Adipocyte (in vitro differentiated cells): ENCODE measurements around the gene SHANK2.

Experiments used
- DNase-seq: peaks from one replicate; pipeline ENCODE4 v3.0.0-alpha.2; 2015; ENCODE audit warnings: low read depth
- H3K27me3 ChIP-seq: replicated peaks from 2 replicates; pipeline ENCODE4 v1.7.0; 2013; ENCODE audit warnings: mild to moderate bottlenecking, low read length, moderate library complexity; ENCODE audit not compliant: control insufficient read depth, insufficient read depth
- H3K36me3 ChIP-seq: 2 replicates; pipeline ENCODE4 v1.7.0; 2013; ENCODE audit warnings: low read length, mild to moderate bottlenecking, moderate library complexity; ENCODE audit not compliant: control insufficient read depth, insufficient read depth, severe bottlenecking
- H3K4me1 ChIP-seq: 2 replicates; pipeline ENCODE4 v1.7.0; 2013; ENCODE audit warnings: mild to moderate bottlenecking, low read length, moderate library complexity; ENCODE audit not compliant: control insufficient read depth, insufficient read depth
- H3K4me3 ChIP-seq: 2 replicates; pipeline ENCODE4 v1.7.0; 2013; ENCODE audit warnings: mild to moderate bottlenecking, low read length, moderate library complexity
- H3K9ac ChIP-seq: 2 replicates; pipeline ENCODE4 v1.7.0; 2013; ENCODE audit warnings: mild to moderate bottlenecking, low read length, moderate library complexity
- H3K9me3 ChIP-seq: 2 replicates; pipeline ENCODE4 v1.7.0; 2013; ENCODE audit warnings: mild to moderate bottlenecking, low read length, moderate library complexity; ENCODE audit not compliant: control insufficient read depth

The SHANK2 gene

DNA sequence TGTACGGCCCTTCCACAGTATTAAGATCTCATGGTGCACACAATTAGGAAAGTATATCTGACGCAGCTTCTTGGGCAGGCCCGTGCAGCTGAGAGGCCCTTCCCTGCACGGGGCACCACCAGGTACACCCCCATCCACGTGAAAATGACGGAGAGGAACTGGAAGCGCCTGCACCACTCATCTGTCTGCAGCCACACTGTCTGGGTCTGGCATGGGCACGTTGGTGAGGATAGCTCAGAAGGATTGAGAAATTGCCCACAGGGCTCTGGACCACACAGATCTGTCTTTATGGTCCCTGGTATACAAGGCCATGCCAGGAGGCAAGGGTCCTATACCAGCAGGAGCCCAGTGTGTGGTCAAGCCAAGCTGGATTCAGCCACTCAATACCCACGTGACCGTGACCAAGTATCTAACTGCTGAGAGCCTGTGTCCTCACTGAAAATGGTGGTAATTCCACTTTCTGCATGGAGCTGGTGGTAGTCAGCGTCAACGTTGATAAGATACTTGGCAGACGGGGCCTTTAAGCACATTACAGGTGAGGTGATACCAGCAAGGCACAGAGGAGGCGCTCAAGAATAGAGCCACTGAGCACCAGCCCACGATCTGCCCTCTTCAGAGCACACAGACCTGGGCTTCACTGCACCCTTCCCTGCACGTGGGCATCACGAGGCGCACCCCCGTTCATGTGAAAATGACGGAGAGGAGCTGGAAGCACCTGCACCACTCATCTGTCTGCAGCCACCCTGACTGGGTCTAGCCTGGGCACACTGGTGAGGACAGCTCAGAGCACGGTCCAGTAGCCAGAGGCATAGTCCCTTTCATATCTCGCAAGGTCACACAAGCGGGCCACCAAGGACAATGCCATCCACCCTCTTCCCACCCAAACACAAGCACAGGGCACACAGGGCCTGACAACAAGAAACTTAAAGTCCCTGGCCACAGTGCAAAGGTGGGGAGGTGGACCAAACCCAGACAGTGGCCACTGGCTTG is 28.4 kb downstream of the SHANK2 start:
- Histone ChIP-seq H3K9ac (no peak overlapping the region), H3K4me3 (no peak overlapping the region), H3K36me3 (peaks cover 6% of the 10 kb centered on the region), H3K9me3 (peaks cover 24% of the 10 kb centered on the region), H3K4me1 (no peaks in the 10 kb centered on the region), H3K27me3 (no peaks in the 10 kb centered on the region)
- no peak for DNase-seq

DNA sequence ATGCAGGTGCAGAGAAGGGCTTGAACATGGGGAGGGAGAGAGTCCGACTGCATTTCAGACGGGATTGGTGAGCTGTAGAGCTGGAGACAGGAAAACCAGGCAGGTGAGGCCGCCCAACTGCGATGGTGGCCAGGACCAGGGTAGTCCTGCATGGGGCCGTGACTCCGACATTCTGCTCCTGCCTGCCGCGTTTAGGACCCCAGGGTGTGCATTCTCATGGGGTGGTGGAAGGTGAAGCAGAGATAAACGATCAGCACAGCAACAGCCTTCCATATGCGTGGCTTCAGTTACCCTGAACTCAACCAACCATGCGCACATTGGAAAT is 29.3 kb downstream of the SHANK2 start:
- DNase-seq: no peak
- H3K4me1 ChIP-seq: no peaks in the 10 kb centered on the region
- H3K27me3 ChIP-seq: no peaks in the 10 kb centered on the region
- no peak overlapping the region for H3K4me3 ChIP-seq
- peaks cover 6% of the 10 kb centered on the region for H3K36me3 ChIP-seq
- no peak overlapping the region for H3K9ac ChIP-seq
- H3K9me3 ChIP-seq: peaks cover 24% of the 10 kb centered on the region

DNA sequence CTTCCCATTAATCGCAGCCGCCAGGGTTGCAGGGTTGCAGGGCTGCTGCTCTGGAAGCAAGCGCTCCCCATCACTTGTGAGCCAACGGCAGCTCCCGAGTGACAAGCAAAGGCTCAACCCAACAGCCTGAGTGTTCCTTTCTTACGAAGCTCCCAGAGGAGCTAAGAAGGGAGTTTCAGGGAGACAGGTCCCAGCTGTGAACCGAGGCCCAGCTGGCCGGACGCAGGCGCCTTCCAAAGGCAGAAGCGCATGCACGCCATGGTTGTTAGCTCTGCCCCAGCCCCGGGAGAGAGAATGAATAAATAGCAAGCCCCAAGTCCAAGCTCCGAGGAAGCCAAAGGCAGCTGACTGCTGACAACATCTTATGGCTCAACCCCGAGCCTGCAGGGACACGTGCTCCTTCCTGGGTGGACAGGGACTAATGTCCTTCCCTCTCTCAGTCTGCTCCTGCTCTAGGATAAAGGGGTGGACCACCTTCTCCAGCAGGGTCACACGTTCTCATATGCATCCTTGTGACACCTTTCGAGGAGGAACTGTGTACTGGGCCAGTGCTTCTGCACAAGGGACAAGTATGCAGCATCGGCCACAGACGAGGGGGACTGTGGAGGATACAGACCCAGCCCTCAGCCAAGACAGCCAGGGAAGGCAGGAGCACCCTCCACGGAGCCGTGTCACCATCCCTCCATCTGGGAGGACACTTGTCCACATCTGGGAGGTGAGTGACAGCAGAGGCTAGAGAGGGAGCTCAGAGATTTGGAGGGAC is 29.9 kb downstream of the SHANK2 start:
- H3K27me3 ChIP-seq: no peaks in the 10 kb centered on the region
- DNase-seq: no peak
- H3K36me3 ChIP-seq: peaks cover 6% of the 10 kb centered on the region
- H3K9me3 ChIP-seq: peaks cover 19% of the 10 kb centered on the region
- no peak overlapping the region for H3K4me3 ChIP-seq
- no peaks in the 10 kb centered on the region for H3K4me1 ChIP-seq
- no peak overlapping the region for H3K9ac ChIP-seq

DNA sequence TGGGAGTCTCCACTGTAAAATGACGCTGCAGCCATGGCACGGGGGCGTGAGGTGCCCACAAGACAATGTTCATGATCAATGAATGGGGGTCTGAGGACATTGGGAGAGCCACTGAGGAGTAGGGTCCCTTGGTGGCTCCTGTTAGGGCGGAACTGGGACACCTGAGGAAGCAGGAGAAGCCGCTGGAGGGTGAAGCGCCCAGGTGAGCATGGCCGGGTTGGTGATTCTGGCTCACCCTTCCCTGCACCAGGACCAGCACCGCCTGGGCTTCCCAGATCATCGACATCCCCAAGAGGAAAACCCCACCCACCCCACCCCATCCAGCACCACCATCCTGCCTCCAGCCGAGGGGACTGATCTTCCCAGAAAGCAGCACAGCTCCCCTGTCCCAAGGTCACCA is 30.6 kb downstream of the SHANK2 start:
- H3K36me3 ChIP-seq: peaks cover 6% of the 10 kb centered on the region
- H3K4me3 ChIP-seq: no peak overlapping the region
- H3K9me3 ChIP-seq: peaks cover 13% of the 10 kb centered on the region
- no peak overlapping the region for H3K9ac ChIP-seq
- no peaks in the 10 kb centered on the region for H3K4me1 ChIP-seq
- no peak for DNase-seq
- H3K27me3 ChIP-seq: no peaks in the 10 kb centered on the region

GRCh38 chr11:71221201-71221600 is 31.2 kb downstream of the SHANK2 start:
- Histone ChIP-seq H3K36me3 (peaks cover 6% of the 10 kb centered on the region), H3K27me3 (no peaks in the 10 kb centered on the region), H3K4me3 (no peak overlapping the region), H3K4me1 (no peaks in the 10 kb centered on the region), H3K9ac (no peak overlapping the region), H3K9me3 (peaks cover 6% of the 10 kb centered on the region)
- DNase-seq: no peak

DNA sequence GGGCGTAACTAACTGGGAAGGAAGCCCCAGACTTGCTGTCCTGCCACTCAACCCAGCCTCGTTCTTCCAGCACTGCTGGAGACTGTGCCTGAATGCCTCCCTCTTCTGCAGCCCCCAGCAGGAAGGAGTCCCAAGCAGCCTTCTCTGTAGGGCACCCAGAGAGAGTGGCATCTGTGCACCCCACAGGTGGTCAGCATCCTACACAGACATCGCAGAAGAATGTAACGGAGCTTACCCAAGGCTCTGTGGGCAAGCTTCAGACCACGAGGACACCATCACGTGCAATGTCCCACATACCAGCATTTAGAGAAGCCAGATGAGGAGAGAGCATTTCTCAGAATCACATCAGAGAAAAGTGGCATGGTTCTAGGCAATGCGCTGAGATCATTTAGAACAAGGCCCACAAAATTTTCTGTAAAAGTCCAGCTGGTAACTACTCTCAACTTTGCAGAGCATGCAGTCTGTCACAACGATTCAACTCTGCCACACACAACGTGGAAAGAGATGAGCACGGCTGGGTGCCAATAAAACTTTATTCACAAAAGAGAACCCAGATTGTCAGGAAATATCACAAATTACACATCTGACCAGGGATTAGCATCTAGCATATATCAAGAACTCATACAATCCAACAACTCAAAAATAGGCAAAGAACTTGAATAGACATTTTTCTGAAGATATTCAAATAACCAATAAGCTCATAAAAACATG is 33.4 kb downstream of the SHANK2 start:
- Histone ChIP-seq H3K27me3 (no peaks in the 10 kb centered on the region), H3K9me3 (no peaks in the 10 kb centered on the region), H3K9ac (no peak overlapping the region), H3K4me1 (no peaks in the 10 kb centered on the region), H3K36me3 (peaks cover 6% of the 10 kb centered on the region), H3K4me3 (no peak overlapping the region)
- DNase-seq: no peak

DNA sequence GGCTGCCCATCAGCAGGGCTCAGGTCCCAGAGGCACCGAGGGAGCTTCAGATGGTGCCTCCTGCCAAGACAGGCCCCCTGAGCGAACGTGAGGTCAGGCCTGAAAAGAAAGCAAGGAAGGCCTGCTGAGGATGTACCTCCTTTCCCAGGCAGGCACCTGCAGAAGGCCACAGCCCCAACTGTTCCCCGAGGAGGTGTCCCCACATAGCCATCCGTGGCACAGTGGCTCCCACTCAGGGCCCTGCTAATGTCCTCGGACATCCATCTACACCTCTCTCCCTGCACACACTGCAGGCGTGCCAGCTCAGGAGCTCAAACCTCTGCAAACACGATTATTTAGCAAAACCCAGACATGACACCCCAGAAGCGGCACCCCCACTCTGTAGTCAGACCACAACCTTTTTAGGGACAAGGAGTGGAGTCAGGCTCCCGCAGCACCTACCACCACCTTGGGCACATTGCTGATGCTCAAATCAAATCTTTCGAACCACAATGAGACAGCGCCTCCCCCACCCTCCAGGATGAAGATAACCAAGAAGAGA is 36.9 kb downstream of the SHANK2 start:
- no peaks in the 10 kb centered on the region for H3K27me3 ChIP-seq
- no peaks in the 10 kb centered on the region for H3K9me3 ChIP-seq
- no peak for DNase-seq
- H3K9ac ChIP-seq: no peak overlapping the region
- no peaks in the 10 kb centered on the region for H3K36me3 ChIP-seq
- peaks cover 23% of the 10 kb centered on the region for H3K4me1 ChIP-seq
- no peak overlapping the region for H3K4me3 ChIP-seq

DNA sequence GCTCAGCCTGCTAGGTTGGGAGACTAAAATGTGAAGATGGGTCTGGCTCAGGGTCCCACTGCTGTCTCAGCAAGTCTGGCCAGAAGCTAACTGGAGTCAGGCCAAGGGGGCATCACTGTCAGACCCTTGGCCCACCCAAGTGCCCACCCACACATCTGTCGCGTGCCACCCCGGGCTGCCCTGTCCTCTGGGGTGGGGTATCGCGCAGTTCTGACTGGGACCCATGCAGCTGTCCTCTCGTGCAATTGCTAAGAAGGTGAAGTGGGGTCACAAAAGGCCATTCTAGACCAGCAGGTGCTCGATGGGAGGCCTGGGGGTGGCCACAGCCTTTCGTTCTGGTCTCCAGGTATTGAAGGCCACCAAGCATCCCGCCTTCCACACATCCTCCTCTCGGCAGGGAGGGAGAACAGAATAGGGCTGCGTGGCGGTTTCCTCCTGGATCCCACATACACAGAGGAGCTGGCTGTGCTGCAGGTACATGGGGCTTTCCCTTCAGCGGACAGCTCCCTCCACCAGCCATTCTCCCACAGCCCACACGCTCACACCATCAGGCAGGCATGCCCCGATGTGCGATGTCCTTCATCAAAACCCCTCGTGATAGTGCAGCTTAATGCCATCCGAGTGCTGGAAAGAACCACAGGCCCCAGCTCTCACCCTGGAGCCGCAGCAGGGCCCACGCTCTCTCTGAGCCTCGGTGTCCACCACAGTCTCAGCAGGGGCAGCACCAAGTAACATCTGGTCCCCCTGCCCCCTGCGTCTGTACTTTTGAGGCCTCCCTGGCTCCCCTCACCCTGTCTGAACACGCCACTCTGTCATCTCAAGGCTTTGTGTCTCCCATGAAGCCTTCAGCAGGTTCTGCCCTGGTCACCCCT is 37.6 kb downstream of the SHANK2 start:
- H3K27me3 ChIP-seq: no peaks in the 10 kb centered on the region
- H3K9ac ChIP-seq: no peak overlapping the region
- no peak for DNase-seq
- H3K4me1 ChIP-seq: peaks cover 24% of the 10 kb centered on the region
- H3K36me3 ChIP-seq: no peaks in the 10 kb centered on the region
- H3K4me3 ChIP-seq: no peak overlapping the region
- no peaks in the 10 kb centered on the region for H3K9me3 ChIP-seq

- no peak for DNase-seq
- Histone ChIP-seq H3K9me3 (no peaks in the 10 kb centered on the region), H3K4me1 (peaks cover 24% of the 10 kb centered on the region), H3K27me3 (no peaks in the 10 kb centered on the region), H3K9ac (no peak overlapping the region), H3K36me3 (no peaks in the 10 kb centered on the region), H3K4me3 (peak overlapping the region; percentile 56)
Observed at GRCh38 chr11:71213696-71214552, 38.5 kb downstream of the SHANK2 start.
